ENCODE data around the gene UBA3.

DNA sequence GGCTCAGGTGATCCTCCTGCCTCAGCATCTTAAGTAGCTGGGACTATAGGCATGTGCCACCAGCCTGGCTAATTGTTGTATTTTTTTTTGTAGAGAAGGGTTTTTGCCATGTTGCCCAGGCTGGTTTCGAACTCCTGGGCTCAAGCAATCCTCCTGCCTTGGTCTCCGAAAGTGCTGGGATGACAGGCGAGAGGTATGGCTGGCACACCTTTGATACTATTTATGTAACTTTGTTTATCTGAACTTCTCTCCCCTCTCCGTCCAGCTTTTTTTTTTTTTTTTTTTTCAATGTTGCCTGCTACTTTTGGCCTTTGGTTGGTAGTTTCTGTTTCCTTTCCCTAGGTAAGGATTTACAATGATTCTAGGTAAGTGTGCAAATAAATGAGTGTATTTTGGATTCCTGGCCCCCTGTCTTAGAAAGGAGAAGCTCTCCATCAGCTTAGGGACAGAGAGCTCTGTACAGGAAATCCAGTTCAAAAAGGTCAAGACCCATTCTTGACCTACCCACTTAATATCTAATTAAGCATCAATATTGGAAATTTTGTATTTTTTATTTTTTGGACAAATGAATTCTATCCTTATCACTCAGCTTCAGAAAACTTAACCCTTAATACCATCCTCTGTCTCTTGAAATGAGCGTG lies 11.3 kb upstream of the UBA3 start:
- TF ChIP-seq GATA3 (IDR thresholded peaks at IDR 0.05; ENCODE audit: low read depth, low read length) (no peak), GATA2 (IDR thresholded peaks at IDR 0.05; ENCODE audit: low read depth, low read length) (no peak)

All from SH-SY5Y (cell line).